HepG2 (cell line): Measurements from ENCODE around the gene PDE1C. TPM values are rescaled to one million over a fixed set of nuclear protein-coding genes. Genes with fewer than 3 reads are reported as not detected.

Source experiments
- ATAC-seq: fragments of 200-7000 bp; cut with Tn5 transposase; 3 replicates; pipeline ENCODE4 v1.9.1; 2020; ENCODE audit warnings: mild to moderate bottlenecking, moderate library complexity
- BruUV-seq: library from RNA; stranded (reverse); fragments of 400-500 nt; replicated peaks from 2 replicates; lab custom pipeline; 2021; lab: Mats Ljungman, UMichigan
- CTCF ChIA-PET: fragments of 300-600 bp; formaldehyde crosslinking; extraction: SDS; loops from one replicate; lab custom pipeline; 2021; ENCODE audit warnings: low total read pairs, inconsistent platforms, low intra/inter-chr PET ratio; lab: Yijun Ruan, JAX
- POLR2A ChIA-PET: fragments of 350-600 bp; sonication (Branson Sonifier 250); formaldehyde crosslinking; loops from one replicate; lab custom pipeline; 2020; ENCODE audit warnings: antibody characterized with exemption, inconsistent platforms; lab: Yijun Ruan, JAX
- DNase-seq: peaks from one replicate; pipeline ENCODE4 v3.0.0-alpha.2; 2015; ENCODE audit warnings: low spot score
- FAIRE-seq: peaks from 3 replicates; lab custom pipeline; 2011; peaks lifted over from hg19 to GRCh38; lab: Jason Lieb, UNC
- H2AFZ ChIP-seq: one replicate; pipeline ENCODE4 v1.6.1; 2011; ENCODE audit warnings: low read length, inconsistent platforms
- H3K27ac ChIP-seq: fragments of 300-600 bp; 3 replicates; pipeline ENCODE4 v1.8.0; 2011; ENCODE audit warnings: mixed run types, mild to moderate bottlenecking, mixed read lengths, low read length, inconsistent platforms; ENCODE audit not compliant: insufficient read depth; ENCODE audit errors: extremely low read length
- H3K27me3 ChIP-seq, 2 experiments: fragments of 200-600 bp in 1 of 2; 2 replicates in 1 of 2; 3 replicates in 1 of 2; pipeline versions ENCODE4 v1.6.0 to v1.8.0; 2011; ENCODE audit warnings: low read length in 2 of 2, mild to moderate bottlenecking in 2 of 2, moderate library complexity in 2 of 2, inconsistent platforms in 1 of 2; ENCODE audit not compliant: insufficient read depth in 2 of 2, control insufficient read depth in 1 of 2
- H3K36me3 ChIP-seq, 2 experiments: fragments of 200-600 bp in 1 of 2; replicated peaks in 1 of 2; 2 replicates in 1 of 2; 3 replicates in 1 of 2; pipeline versions ENCODE4 v1.5.1 to v1.8.0; 2011; ENCODE audit warnings: low read length in 2 of 2, inconsistent platforms in 1 of 2; ENCODE audit not compliant: insufficient read depth in 2 of 2, control insufficient read depth in 1 of 2
- H3K4me1 ChIP-seq: 2 replicates; pipeline ENCODE4 v1.5.1; 2012; ENCODE audit warnings: low read length, inconsistent platforms; ENCODE audit not compliant: insufficient read depth
- H3K4me2 ChIP-seq: 2 replicates; pipeline ENCODE4 v1.6.0; 2011; ENCODE audit warnings: low read depth, low read length, inconsistent platforms
- H3K4me3 ChIP-seq, 3 experiments: fragments of 200-600 bp in 1 of 3; sonication (generic), shearing (Covaris generic) in 1 of 3; replicated peaks in 1 of 3; 2 replicates each; pipeline ENCODE4 v1.5.1; 2011 to 2016; ENCODE audit warnings: low read length in 3 of 3, inconsistent platforms in 2 of 3, low read depth in 2 of 3, mild to moderate bottlenecking in 2 of 3, control low read depth in 1 of 3, mixed read lengths in 1 of 3; ENCODE audit not compliant: insufficient read depth in 1 of 3
- H3K79me2 ChIP-seq: one replicate; pipeline ENCODE4 v1.6.1; 2011; ENCODE audit warnings: low read length, inconsistent platforms; ENCODE audit not compliant: insufficient read depth
- H3K9ac ChIP-seq: 2 replicates; pipeline ENCODE4 v1.6.0; 2011; ENCODE audit warnings: mild to moderate bottlenecking, low read depth, low read length, inconsistent platforms; ENCODE audit not compliant: insufficient read depth
- H3K9me3 ChIP-seq: 2 replicates; pipeline ENCODE4 v1.5.1; 2012; ENCODE audit warnings: mild to moderate bottlenecking, low read length
- H4K20me1 ChIP-seq: 2 replicates; pipeline ENCODE4 v1.6.0; 2011; ENCODE audit warnings: inconsistent platforms, mild to moderate bottlenecking, low read length, moderate library complexity; ENCODE audit not compliant: insufficient read depth
- DNMT3B ChIP-seq: conservative IDR thresholded peaks from 2 replicates; pipeline ENCODE4 v1.6.1; 2016; ENCODE audit warnings: missing biosample characterization, control low read depth
- EZH2 ChIP-seq: conservative IDR thresholded peaks from 2 replicates; pipeline ENCODE4 v1.6.1; 2012; ENCODE audit warnings: mild to moderate bottlenecking, low read depth, low read length, moderate library complexity
- ISL2 ChIP-seq: sonication (generic); formaldehyde crosslinking; IDR thresholded peaks from 2 replicates; pipeline ENCODE4 v1.5.0; 2020; ENCODE audit warnings: missing genetic modification reagents
- NFE2 ChIP-seq: sonication (generic); formaldehyde crosslinking; IDR thresholded peaks from 2 replicates; pipeline ENCODE4 v1.4.0; 2020; ENCODE audit warnings: missing genetic modification reagents
- PTBP1 ChIP-seq: fragments of 200-400 bp; formaldehyde crosslinking; IDR thresholded peaks from 2 replicates; pipeline ENCODE4 v1.6.1; 2018; ENCODE audit warnings: low read length, low read depth; ENCODE audit not compliant: poor library complexity, severe bottlenecking
- SMARCE1 ChIP-seq: fragments of 450-650 bp; IDR thresholded peaks from 2 replicates; pipeline ENCODE4 v1.6.1; 2017; ENCODE audit warnings: borderline replicate concordance
- SRF ChIP-seq: IDR thresholded peaks from 2 replicates; pipeline ENCODE4 v1.6.1; 2011; ENCODE audit warnings: mild to moderate bottlenecking, low read depth, low read length, moderate library complexity
- ZBTB34 ChIP-seq: sonication (generic); formaldehyde crosslinking; IDR thresholded peaks from 2 replicates; pipeline ENCODE4 v1.8.0; 2022; ENCODE audit warnings: mild to moderate bottlenecking, missing genetic modification reagents
- ZBTB49 ChIP-seq: sonication (generic); formaldehyde crosslinking; IDR thresholded peaks from 2 replicates; pipeline ENCODE4 v1.4.0; 2020; ENCODE audit warnings: missing genetic modification reagents, borderline replicate concordance
- ZNF138 ChIP-seq: sonication (generic); formaldehyde crosslinking; IDR thresholded peaks from 2 replicates; pipeline ENCODE4 v1.5.0; 2020; ENCODE audit warnings: mild to moderate bottlenecking, low read depth, missing genetic modification reagents
- ZNF225 ChIP-seq: sonication (generic); formaldehyde crosslinking; IDR thresholded peaks from 2 replicates; pipeline ENCODE4 v1.4.0; 2020; ENCODE audit warnings: mild to moderate bottlenecking, missing genetic modification reagents
- ZNF292 ChIP-seq: sonication (generic); formaldehyde crosslinking; IDR thresholded peaks from 2 replicates; pipeline ENCODE4 v1.8.1; 2022; ENCODE audit warnings: mild to moderate bottlenecking, low read depth, missing genetic modification reagents, borderline replicate concordance
- WGBS: methylation state at CpG from one replicate; pipeline ENCODE4 v1.1.6; 2017; ENCODE audit warnings: low lambda C conversion rate; 5-methylcytosine and 5-hydroxymethylcytosine counted together
- in situ Hi-C: cut with HindIII; loops from 2 replicates; pipeline ENCODE4 v1.10.0; 2017; ENCODE audit warnings: low pct_unique_long_range_greater_than_20kb; ENCODE audit not compliant: extremely low pct_ligation_motif_present
- intact Hi-C: fragments of 100-400 bp; cut with micrococcal nuclease; formaldehyde crosslinking; loops from one replicate; pipeline ENCODE4 v1.10.0; 2022; ENCODE audit not compliant: unreplicated experiment
- polyA plus RNA-seq, 8 experiments: library from polyadenylated mRNA; depleted of rRNA in 3 of 8; stranded (reverse) in 7 of 8; unstranded in 1 of 8; fragments of >200 nt; fragmentation: Illumina TruSeq in 4 of 8; extraction: Trizol in 4 of 8; gene quantifications; 2 replicates each; pipeline versions ENCODE4 v1.2.1 to v1.2.3, GENCODE V29; 2011 to 2016; ENCODE audit warnings: low read depth in 4 of 8, missing spikeins in 1 of 8, mixed read lengths in 1 of 8; ENCODE audit not compliant: insufficient read depth in 1 of 8
- total RNA-seq, 5 experiments: library from RNA; depleted of rRNA; stranded (reverse); fragments of >200 nt; fragmentation: Illumina TruSeq; extraction: Trizol; gene quantifications; 2 replicates each; pipeline ENCODE4 v1.2.3, GENCODE V29; 2016; ENCODE audit warnings: low read depth in 1 of 5
- TF ChIP-seq, protein P1 (sequence below): IDR thresholded peaks from 2 replicates; pipeline ENCODE4 v1.6.1; 2012; ENCODE audit warnings: low read depth, low read length, improper control_type of control experiment

Gene PDE1C
- total and polyA plus RNA-seq, 2 of the 13 experiments (the other 11 are each of a cell fraction or from before 2014, with no cell fraction given), result not detected

- no peaks in the 10 kb centered on the region for H3K36me3 ChIP-seq
- 14% methylated on average over 2 of the region's 2 CpGs for WGBS
- no peaks in the 10 kb centered on the region for H3K79me2 ChIP-seq
- no peaks in the 10 kb centered on the region for H3K4me1 ChIP-seq
- POLR2A ChIA-PET, result no interaction called here
- no peak overlapping the region for H3K27ac ChIP-seq
- DNase-seq (no peak), ATAC-seq (no peak), FAIRE-seq (no peak)
- H3K4me3 ChIP-seq, result no peak overlapping the region
- TF ChIP-seq ZBTB49, result no peak
- no peak for TF ChIP-seq ISL2 (CRISPR knock-in tag)
- no peak for TF ChIP-seq EZH2
- no peak for TF ChIP-seq DNMT3B
- no peak for TF ChIP-seq ZBTB34
- no peak for TF ChIP-seq NFE2 (CRISPR knock-in tag)
- no peak for TF ChIP-seq ZNF292 (CRISPR knock-in tag)
- TF ChIP-seq SRF, result no peak
- no peak for TF ChIP-seq SMARCE1
- TF ChIP-seq ZNF225 (CRISPR knock-in tag), result no peak
- no peak for TF ChIP-seq ZNF138
- TF ChIP-seq PTBP1, result no peak
- TF ChIP-seq, protein P1, sequence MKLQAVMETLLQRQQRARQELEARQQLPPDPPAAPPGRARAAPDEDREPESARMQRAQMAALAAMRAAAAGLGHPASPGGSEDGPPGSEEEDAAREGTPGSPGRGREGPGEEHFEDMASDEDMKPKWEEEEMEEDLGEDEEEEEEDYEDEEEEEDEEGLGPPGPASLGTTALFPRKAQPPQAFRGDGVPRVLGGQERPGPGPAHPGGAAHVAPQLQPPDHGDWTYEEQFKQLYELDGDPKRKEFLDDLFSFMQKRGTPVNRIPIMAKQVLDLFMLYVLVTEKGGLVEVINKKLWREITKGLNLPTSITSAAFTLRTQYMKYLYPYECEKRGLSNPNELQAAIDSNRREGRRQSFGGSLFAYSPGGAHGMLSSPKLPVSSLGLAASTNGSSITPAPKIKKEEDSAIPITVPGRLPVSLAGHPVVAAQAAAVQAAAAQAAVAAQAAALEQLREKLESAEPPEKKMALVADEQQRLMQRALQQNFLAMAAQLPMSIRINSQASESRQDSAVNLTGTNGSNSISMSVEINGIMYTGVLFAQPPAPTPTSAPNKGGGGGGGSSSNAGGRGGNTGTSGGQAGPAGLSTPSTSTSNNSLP, result no peak
- no peak overlapping the region for H3K9ac ChIP-seq
- CTCF ChIA-PET, result no interaction called here
- no peaks in the 10 kb centered on the region for H4K20me1 ChIP-seq
- H3K9me3 ChIP-seq, result no peaks in the 10 kb centered on the region
- H3K27me3 ChIP-seq, result no peaks in the 10 kb centered on the region
- no peak overlapping the region for H2AFZ ChIP-seq
- BruUV-seq, result no TSS peak
- in situ Hi-C loops (no loop called here), intact Hi-C loops (no loop called here)
- H3K4me2 ChIP-seq, result no peak overlapping the region
These were observed 33.6 kb downstream of the PDE1C start for GRCh38 chr7:32036557-32036956.
